BJ (cell line): Measurements from ENCODE around the gene RPS6KB1. TPM values are rescaled to one million over a fixed set of nuclear protein-coding genes. Genes with fewer than 3 reads are reported as not detected.

ENCODE experiments used
- CTCF ChIA-PET: fragments of 350-600 bp; formaldehyde crosslinking; extraction: SDS; loops from one replicate; lab custom pipeline; 2021; ENCODE audit warnings: antibody characterized with exemption, inconsistent platforms; lab: Yijun Ruan, JAX
- POLR2A ChIA-PET: fragments of 300-600 bp; sonication (Branson Sonifier 250); formaldehyde crosslinking; extraction: SDS; loops from one replicate; lab custom pipeline; 2021; ENCODE audit warnings: antibody characterized with exemption; lab: Charles Lee
- DNase-seq: peaks from one replicate; pipeline ENCODE4 v3.0.0-alpha.2; 2011; ENCODE audit warnings: low read depth
- H3K27me3 ChIP-seq: 2 replicates; pipeline ENCODE4 v1.6.0; 2011; ENCODE audit warnings: low read length; ENCODE audit not compliant: control insufficient read depth, insufficient read depth
- H3K36me3 ChIP-seq: 2 replicates; pipeline ENCODE4 v1.5.1; 2011; ENCODE audit warnings: low read length; ENCODE audit not compliant: control insufficient read depth, insufficient read depth
- H3K4me3 ChIP-seq: 2 replicates; pipeline ENCODE4 v1.5.1; 2011; ENCODE audit warnings: low read depth, mild to moderate bottlenecking, control low read depth, low read length
- polyA plus RNA-seq: library from polyadenylated mRNA; depleted of rRNA; stranded (reverse); fragments of >200 nt; gene quantifications from 2 replicates; pipeline ENCODE4 v1.2.3, GENCODE V29; 2011
- TF ChIP-seq, protein P1 (sequence below): IDR thresholded peaks from 2 replicates; pipeline ENCODE4 v1.5.1; 2011; ENCODE audit warnings: low read depth, mild to moderate bottlenecking, control low read depth, inconsistent platforms, low read length, moderate library complexity; ENCODE audit not compliant: insufficient read depth

RPS6KB1 gene
- polyA plus RNA-seq, 1 experiment: 7.4 TPM

DNA sequence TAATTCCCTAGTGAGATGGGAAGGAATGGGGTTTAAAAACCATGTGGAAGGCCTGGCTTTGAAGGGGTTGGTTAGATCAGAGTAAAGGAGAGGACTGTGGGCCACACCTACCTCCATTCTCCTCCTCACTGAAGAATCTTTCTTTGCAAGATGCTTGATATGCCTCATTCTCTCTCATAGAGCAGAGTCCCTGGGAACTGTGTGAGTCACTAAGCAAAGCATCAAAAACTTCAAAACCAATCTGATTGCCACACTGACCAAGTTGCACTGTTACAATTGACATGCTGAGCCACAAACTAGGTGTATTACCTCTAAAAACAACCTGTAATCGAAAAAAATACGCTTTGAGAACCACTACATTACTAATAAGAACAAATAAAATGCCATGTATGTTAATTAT is 2.2 kb upstream of the RPS6KB1 start:
- DNase-seq: no peak
- TF ChIP-seq, protein P1, sequence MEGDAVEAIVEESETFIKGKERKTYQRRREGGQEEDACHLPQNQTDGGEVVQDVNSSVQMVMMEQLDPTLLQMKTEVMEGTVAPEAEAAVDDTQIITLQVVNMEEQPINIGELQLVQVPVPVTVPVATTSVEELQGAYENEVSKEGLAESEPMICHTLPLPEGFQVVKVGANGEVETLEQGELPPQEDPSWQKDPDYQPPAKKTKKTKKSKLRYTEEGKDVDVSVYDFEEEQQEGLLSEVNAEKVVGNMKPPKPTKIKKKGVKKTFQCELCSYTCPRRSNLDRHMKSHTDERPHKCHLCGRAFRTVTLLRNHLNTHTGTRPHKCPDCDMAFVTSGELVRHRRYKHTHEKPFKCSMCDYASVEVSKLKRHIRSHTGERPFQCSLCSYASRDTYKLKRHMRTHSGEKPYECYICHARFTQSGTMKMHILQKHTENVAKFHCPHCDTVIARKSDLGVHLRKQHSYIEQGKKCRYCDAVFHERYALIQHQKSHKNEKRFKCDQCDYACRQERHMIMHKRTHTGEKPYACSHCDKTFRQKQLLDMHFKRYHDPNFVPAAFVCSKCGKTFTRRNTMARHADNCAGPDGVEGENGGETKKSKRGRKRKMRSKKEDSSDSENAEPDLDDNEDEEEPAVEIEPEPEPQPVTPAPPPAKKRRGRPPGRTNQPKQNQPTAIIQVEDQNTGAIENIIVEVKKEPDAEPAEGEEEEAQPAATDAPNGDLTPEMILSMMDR: no peak
- H3K27me3 ChIP-seq: no peaks in the 10 kb centered on the region
- POLR2A ChIA-PET: no interaction called here
- no peak overlapping the region for H3K4me3 ChIP-seq
- CTCF ChIA-PET: no interaction called here
- H3K36me3 ChIP-seq: no peaks in the 10 kb centered on the region

DNA sequence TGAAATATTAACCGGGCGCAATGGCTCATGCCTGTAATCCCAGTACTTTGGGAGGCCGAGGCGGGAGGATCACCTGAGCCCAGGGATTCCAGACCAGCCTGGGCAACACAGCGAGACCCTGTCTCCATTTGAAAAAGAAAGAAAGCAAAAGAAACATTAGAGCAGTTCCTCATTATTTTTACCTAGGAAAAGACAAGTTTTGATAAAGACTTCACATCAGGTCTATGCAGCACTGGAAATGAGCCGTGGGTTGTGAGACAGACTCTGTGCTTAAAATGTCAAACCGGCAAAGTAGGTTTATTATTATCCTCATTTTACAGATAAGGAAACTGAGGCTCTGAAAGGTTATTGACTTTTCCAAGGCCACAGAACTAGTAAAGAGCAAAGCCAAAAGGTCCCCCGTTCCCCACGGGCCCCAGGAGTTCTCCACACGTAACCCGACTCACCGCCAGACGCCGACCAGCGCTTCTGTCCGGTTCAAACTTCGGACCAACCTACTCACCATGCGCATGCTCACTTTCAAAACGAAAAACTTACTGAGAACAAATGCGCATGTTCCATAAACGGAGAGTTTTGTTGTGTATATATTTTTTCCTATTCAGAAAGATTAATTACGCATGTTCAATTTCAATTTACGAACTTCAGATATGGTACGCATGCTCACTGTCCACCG is 534 bp upstream of the RPS6KB1 start:
- no peak for DNase-seq
- Histone ChIP-seq H3K36me3 (no peaks in the 10 kb centered on the region), H3K27me3 (no peaks in the 10 kb centered on the region), H3K4me3 (peak overlapping the region; percentile 62)
- CTCF ChIA-PET: interaction anchor here (1.0 to 1.3 kb wide), 4 partner anchors 10 to 146 kb away, joined by 3 read pairs; no protein-coding TSS in a partner anchor
- TF ChIP-seq, protein P1: no peak
- POLR2A ChIA-PET: interaction anchor here (0.6 kb wide), 2 partner anchors 167 to 737 kb away, joined by 4 to 19 read pairs; partner anchors contain the start of gene PRR11

DNA sequence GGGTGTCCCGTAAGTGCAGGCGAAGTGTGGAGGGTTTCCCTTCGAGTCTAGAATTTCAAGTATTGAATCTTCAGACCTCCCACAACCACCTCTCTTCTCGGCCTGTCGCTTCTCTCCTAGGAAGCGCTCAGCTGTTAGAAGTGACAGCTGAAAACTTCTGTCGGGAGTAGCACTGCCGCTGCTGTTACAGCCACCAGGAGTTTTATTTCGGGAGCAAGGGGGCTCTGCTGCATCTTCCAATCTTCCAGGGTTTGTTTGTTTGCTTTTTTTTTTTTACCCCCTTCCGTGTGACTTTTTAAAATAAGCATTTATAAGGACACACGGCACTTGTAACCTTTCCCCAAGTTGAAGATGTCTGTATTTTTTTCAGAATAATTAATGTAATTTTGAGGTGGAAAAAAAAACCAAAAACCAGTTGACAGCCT is 767 bp downstream of the RPS6KB1 start:
- ChIA-PET CTCF (interaction anchor here (0.6 to 1.3 kb wide), 2 partner anchors 143 to 147 kb away, joined by 3 read pairs; no protein-coding TSS in a partner anchor), POLR2A (no interaction called here)
- no peaks in the 10 kb centered on the region for H3K36me3 ChIP-seq
- DNase-seq: no peak
- no peaks in the 10 kb centered on the region for H3K27me3 ChIP-seq
- TF ChIP-seq, protein P1: 0 out of 2 replicates have a peak, but pooled peaks have one; percentile 15
- H3K4me3 ChIP-seq: peak overlapping the region; percentile 98

DNA sequence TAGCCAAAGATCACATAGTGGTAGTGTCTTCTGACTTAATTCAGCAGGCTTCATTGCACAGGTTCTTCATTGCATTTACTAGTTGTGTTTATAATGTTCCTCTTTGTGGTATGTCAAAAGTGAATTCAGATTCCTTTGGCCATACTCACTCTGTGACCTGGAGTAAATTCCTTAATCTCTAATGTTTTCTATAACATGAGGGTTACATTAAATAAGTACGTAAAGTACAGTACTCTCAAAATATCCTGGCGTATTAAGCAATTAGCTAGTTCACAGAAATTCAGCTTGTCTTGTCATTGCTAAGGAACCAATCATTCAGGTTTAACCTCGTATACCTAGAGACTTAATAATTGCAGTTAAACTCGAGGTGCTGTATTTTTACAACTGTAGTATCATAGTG is 4.2 kb downstream of the RPS6KB1 start:
- no peaks in the 10 kb centered on the region for H3K36me3 ChIP-seq
- no peaks in the 10 kb centered on the region for H3K27me3 ChIP-seq
- no peak overlapping the region for H3K4me3 ChIP-seq
- TF ChIP-seq, protein P1: no peak
- ChIA-PET POLR2A (no interaction called here), CTCF (interaction anchor here (0.7 kb wide), 1 partner anchor 166 kb away, joined by 3 read pairs; no protein-coding TSS in a partner anchor)
- no peak for DNase-seq

DNA sequence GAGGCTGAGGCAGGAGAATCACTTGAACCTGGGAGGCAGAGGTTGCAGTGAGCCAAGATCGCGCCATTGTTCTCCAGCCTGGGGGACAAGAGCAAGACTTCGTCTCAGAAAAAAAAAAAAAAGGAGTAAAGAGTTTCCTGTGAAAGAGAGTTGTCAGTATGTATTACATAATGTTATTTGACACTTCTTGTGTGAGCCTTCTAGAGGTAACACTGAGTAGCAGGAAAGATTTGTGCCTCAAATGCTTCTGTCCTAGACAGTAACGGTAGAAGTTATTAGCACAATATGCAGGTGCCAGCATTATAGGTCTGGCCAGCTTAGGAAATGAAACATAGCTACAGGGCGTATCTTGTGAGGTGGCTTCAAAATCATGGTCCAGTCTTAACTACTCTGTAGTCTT is 6.2 kb downstream of the RPS6KB1 start:
- Histone ChIP-seq H3K36me3 (no peaks in the 10 kb centered on the region), H3K4me3 (no peak overlapping the region), H3K27me3 (no peaks in the 10 kb centered on the region)
- DNase-seq: no peak
- CTCF ChIA-PET: interaction anchor here (2.1 kb wide), 1 partner anchor 14 kb away, joined by 11 read pairs; no protein-coding TSS in a partner anchor
- POLR2A ChIA-PET: no interaction called here
- TF ChIP-seq, protein P1: no peak
